HG03520 (cell line): ENCODE results near the gene SLC30A3.
"Not testable (repeated sequence)": the region's sequence is repeated elsewhere in the genome, so short reads cannot be mapped to it uniquely, and the experiment has no call there.

Source experiments
- ATAC-seq: cut with Tn5 transposase; IDR thresholded peaks from one replicate; pipeline ENCODE4 v1.9.1; 2021; ENCODE audit warnings: mild to moderate bottlenecking, moderate library complexity; ENCODE audit not compliant: unreplicated experiment

SLC30A3 gene

GRCh38 chr2:27262379-27263286 is at the start of gene SLC30A3:
SLC30A3 (minus strand) TSS chr2:27263047; CDS start chr2:27262906, 141 bp downstream.
- ATAC-seq: peak; percentile 45

GRCh38 chr2:27312152-27312551 is 49.3 kb upstream of the SLC30A3 start:
- no peak for ATAC-seq

GRCh38 chr2:27309651-27310050 is 46.8 kb upstream of the SLC30A3 start:
- no peak for ATAC-seq

GRCh38 chr2:27308359-27308881 is 45.6 kb upstream of the SLC30A3 start, which contains the start of gene UCN:
UCN (minus strand) TSS chr2:27308445; CDS start chr2:27307895, 550 bp downstream.
- no peak for ATAC-seq

- no peak for ATAC-seq
Observed at GRCh38 chr2:27307545-27308358, 44.9 kb upstream of the SLC30A3 start.

GRCh38 chr2:27307287-27307544 is 44.4 kb upstream of the SLC30A3 start:
- no peak for ATAC-seq

GRCh38 chr2:27306573-27307286 is 43.9 kb upstream of the SLC30A3 start:
- no peak for ATAC-seq

- no peak for ATAC-seq
Observed at GRCh38 chr2:27306136-27306535, 43.3 kb upstream of the SLC30A3 start.

- ATAC-seq: no peak
Observed at GRCh38 chr2:27305516-27305915, 42.7 kb upstream of the SLC30A3 start.

- no peak for ATAC-seq
Observed at GRCh38 chr2:27304488-27305240, 41.8 kb upstream of the SLC30A3 start.

- ATAC-seq: no peak
Observed at GRCh38 chr2:27303093-27304025, 40.5 kb upstream of the SLC30A3 start.

- not testable (repeated sequence) for ATAC-seq
Observed at GRCh38 chr2:27300606-27301005, 37.8 kb upstream of the SLC30A3 start.

- ATAC-seq: no peak
Observed at GRCh38 chr2:27298391-27299080, 35.7 kb upstream of the SLC30A3 start.

GRCh38 chr2:27297195-27297594 is 34.3 kb upstream of the SLC30A3 start:
- ATAC-seq: no peak

- ATAC-seq: no peak
Observed at GRCh38 chr2:27296481-27296880, 33.6 kb upstream of the SLC30A3 start.

- ATAC-seq: no peak
Observed at GRCh38 chr2:27294928-27295327, 32.1 kb upstream of the SLC30A3 start.

- no peak for ATAC-seq
Observed at GRCh38 chr2:27291865-27292264, 29.0 kb upstream of the SLC30A3 start.

GRCh38 chr2:27290549-27290948 is 27.7 kb upstream of the SLC30A3 start:
- ATAC-seq: no peak

GRCh38 chr2:27288610-27289009 is 25.8 kb upstream of the SLC30A3 start:
- ATAC-seq: no peak
